Loucy (cell line): ENCODE measurements around the gene ZC3H18.

Experiments
- EZH2phosphoT487 ChIP-seq: fragments of 200-600 bp; IDR thresholded peaks from 2 replicates; pipeline ENCODE4 v1.6.1; 2018; ENCODE audit warnings: antibody characterized with exemption, mild to moderate bottlenecking, moderate library complexity, borderline replicate concordance
- TF ChIP-seq, protein P1 (sequence below): fragments of 200-600 bp; sonication (generic); conservative IDR thresholded peaks from 2 replicates; pipeline ENCODE4 v1.5.1; 2014; ENCODE audit warnings: mild to moderate bottlenecking, antibody characterized with exemption, low read length

- TF ChIP-seq, protein P1, sequence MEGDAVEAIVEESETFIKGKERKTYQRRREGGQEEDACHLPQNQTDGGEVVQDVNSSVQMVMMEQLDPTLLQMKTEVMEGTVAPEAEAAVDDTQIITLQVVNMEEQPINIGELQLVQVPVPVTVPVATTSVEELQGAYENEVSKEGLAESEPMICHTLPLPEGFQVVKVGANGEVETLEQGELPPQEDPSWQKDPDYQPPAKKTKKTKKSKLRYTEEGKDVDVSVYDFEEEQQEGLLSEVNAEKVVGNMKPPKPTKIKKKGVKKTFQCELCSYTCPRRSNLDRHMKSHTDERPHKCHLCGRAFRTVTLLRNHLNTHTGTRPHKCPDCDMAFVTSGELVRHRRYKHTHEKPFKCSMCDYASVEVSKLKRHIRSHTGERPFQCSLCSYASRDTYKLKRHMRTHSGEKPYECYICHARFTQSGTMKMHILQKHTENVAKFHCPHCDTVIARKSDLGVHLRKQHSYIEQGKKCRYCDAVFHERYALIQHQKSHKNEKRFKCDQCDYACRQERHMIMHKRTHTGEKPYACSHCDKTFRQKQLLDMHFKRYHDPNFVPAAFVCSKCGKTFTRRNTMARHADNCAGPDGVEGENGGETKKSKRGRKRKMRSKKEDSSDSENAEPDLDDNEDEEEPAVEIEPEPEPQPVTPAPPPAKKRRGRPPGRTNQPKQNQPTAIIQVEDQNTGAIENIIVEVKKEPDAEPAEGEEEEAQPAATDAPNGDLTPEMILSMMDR, result no peak
- no peak for TF ChIP-seq EZH2phosphoT487
Measured at GRCh38 chr16:88530858-88531203, 39.4 kb upstream of the ZC3H18 start.
